Fibroblast of skin of abdomen (primary cell): ENCODE results near the gene MBIP. TPM values are rescaled to one million over a fixed set of nuclear protein-coding genes. Genes with fewer than 3 reads are reported as not detected.
"Not testable (repeated sequence)": the region's sequence is repeated elsewhere in the genome, so short reads cannot be mapped to it uniquely, and the experiment has no call there.

Source experiments
- DNase-seq: peaks from one replicate; pipeline ENCODE4 v3.0.0-alpha.2; 2013
- polyA plus RNA-seq, 2 experiments: library from polyadenylated mRNA; unstranded; fragments of 120-200 nt; gene quantifications; one replicate each; pipeline ENCODE4 v1.2.1, GENCODE V29; 2013; ENCODE audit not compliant: insufficient read length in 2 of 2

The MBIP gene, protein sequence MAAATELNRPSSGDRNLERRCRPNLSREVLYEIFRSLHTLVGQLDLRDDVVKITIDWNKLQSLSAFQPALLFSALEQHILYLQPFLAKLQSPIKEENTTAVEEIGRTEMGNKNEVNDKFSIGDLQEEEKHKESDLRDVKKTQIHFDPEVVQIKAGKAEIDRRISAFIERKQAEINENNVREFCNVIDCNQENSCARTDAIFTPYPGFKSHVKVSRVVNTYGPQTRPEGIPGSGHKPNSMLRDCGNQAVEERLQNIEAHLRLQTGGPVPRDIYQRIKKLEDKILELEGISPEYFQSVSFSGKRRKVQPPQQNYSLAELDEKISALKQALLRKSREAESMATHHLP
- polyA plus RNA-seq (2013, experiment 1 of 2; ENCODE audit: insufficient read length), result 22.1 TPM
- polyA plus RNA-seq (2013, experiment 2 of 2; ENCODE audit: insufficient read length), result 20.9 TPM

DNA sequence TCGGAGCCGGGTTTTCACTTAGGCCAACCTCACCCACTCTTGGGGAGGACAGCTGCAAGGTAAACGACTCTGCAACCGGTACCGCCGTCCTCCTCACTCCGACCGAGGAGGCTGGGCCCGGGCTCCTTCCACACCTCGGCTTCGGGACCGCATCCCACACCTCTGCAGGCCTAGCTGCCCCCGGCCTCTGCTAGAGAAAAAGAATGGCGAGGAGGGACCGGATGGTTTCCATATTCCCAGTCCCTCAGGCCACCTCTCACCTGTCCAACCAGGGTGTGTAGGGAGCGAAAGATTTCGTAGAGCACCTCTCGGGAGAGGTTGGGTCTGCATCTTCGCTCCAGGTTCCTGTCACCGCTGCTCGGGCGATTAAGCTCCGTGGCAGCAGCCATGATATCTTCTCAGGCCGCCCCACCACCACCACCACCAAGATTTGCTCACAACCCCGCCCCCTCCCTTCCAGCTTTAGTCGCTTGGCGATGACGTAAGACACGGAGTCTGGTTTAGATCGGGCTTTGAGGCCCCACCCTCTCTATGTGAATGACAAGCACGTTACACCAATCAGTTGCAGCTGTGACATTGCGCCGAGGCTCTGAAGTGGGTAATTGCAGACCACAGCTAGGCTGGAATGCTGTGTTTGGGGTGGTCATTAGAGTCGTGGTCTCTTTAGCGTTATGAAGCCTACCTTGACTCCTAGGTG is at the start of gene MBIP:
Gene MBIP, minus strand, starts transcription at position 438 of the 697 bp plus-strand sequence. Its CDS starts 49 bp downstream, at position 389.
- DNase-seq, result peak; percentile 98

DNA sequence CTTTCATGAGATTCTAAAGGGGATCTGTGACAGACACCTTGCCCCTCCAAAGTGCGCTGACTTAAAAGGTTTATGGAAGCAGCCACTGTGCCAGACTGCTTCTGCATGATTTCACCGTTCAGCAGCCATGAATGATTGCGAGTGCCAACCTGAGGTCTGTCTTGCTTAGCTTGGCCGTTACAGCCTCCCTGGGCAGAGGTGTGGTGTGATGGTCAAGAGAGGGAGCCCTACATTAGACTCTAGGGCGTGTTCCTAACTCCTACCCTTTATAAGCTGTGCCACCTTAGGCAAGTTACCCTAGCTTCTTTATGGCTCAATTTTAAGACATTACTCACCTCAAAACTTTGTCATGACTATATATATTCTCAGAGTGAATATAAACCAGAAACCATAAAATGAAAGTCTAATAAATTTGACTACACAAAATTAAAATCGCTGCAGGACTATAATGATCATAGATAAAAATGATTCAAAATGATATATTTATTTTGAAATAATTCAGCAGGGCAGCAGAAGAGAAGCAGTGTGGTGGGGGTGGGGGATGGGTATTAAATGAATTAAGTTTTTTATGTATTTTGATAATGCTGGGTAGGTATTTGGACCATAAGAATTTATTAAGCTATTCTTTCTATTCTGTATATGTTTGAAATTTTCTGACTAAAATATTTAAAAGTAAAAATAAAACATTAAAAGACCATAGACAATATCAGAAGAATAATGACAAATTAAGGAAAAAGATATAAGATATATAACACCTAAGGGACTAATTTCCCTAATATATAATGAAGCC is 47.7 kb upstream of the MBIP start:
- no peak for DNase-seq

DNA sequence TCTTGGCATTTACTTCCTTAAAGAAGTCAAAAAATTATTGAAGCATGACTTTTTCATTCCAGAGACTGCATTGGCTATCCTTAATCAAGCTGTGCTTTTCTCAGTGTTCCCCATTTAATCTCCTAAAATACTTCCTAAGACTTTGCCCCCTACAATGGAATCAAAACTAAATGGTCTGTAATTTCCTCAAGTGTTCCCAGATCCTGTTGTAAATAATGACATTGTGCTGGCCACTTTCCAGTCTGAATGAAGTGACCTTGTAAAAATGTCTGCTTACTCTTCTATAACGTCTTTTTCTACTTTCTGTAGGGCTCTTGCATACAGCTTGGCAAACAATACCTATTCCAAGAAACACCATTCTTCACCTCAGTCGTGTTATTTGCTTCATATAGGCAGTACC is 45.3 kb upstream of the MBIP start:
- no peak for DNase-seq

DNA sequence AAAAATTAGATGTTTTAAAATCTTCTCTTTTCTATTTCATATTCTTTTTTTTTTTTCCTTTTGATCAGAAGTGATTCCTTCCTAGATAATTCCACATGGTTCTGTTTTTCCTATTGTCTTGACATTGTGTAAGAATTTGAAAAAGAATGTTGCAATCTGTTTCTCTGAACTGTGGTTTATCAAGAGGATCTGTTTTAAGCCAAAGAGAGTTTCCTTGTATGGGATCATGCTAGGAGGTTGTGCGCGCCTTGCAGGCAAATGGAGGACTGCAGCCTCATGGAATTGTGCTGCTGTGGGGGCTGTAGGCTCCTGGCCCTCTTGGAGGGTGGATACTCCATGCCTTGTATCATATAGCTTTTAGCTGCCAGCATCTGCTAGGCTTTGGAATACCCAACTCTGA is 43.3 kb upstream of the MBIP start:
- no peak for DNase-seq

DNA sequence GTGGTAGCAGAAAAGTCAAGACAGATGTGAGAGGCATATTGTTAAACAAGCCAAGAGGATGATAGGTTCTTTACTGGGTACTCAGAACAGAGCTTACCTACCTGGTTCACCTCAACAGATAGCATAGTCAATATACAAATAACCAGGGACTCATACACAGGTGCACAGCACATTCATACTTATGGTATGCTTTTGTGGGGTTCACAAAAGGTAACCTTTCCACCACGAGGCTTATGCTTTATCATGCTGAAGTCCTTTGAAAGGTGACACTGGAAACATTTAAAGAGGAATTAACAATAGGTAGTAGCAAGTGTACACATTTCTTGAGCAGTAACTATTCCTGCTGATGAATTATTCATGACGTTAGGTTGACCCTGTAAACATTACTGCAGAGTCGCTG is 42.2 kb upstream of the MBIP start:
- DNase-seq, result no peak

DNA sequence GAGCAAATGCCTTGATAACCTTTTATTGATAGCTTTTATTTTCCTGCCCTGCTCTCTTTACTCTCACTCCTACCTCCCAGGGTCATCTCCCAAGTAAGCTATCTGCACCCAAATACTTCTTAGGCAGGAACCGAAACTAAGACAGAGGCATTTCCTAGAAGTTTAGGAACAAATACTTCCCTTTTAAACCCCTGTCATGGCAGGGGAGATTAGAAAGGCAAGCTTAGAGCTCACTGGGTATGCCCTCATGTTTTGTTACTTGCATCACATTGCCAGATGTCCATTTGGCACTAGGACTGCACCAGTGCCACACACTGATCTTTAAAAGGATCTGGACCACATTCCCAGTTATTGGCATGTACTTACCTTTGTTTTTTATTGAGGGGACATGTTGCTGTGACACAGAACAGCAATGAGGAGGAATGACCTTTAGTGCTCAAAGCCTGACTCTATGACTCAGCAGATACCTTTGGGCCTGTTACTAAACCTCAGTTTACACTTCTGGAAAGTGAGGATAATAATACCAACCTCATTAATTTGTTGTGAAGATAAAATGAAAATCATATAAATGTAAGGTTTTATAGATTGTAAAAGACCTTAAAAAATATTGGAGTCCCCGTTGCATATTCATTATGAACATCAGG is 40.9 kb upstream of the MBIP start:
- no peak for DNase-seq

DNA sequence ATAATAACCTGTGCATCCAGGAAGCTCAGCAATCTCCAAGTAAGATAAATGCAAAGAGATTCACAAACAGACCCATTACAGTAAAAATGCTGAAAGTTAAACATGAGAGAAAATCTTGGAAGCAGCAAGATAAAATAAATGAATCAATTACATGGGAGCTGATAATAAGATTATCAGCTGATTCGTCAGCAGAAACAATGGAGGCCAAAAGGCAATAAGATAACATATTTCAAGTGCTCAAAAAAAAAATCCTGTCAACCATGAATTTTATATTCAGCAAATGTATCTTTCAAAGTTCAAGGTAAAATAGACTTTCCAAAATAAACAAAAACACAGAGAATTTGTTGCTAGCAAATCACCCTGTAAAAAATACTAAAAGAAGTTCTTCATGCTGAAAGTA is 36.4 kb upstream of the MBIP start:
- no peak for DNase-seq

DNA sequence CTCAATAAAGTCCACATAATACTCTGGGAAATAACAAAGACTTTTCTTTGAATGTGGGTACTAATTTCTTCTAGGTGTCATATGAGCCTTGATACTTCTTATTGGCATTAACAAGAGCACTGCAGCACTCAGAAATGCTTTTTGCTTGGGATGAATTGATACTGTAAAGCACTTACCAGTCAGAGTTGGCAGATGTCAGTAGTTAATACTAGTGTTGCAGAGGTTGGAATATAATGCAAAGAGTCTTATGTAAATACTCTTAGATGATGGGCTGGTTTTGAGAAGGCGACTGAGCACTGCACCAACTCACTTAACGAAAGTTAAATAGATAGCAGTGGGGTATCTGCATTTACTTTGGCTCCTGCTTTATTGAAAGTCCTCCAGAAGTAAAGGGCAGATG is 25.6 kb upstream of the MBIP start:
- no peak for DNase-seq

DNA sequence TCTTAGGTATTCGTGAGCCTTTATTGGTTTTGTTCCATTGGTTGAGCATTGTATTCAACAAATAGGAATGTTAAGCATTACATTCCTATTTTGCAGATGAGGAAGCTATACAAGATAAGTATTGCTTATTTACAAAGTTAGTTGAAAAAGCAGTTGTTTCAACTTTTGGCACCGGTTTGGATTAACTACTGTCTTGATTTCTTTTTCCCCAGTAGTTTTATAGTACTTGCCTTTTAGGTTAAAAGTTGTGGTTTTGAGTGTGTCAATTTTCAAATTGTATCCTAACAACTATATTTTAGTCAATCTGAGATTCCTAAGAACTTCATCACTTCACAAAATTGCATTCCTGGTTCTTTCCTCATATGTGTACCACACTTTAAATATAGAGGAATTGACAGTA is 23.8 kb upstream of the MBIP start:
- DNase-seq, result no peak

DNA sequence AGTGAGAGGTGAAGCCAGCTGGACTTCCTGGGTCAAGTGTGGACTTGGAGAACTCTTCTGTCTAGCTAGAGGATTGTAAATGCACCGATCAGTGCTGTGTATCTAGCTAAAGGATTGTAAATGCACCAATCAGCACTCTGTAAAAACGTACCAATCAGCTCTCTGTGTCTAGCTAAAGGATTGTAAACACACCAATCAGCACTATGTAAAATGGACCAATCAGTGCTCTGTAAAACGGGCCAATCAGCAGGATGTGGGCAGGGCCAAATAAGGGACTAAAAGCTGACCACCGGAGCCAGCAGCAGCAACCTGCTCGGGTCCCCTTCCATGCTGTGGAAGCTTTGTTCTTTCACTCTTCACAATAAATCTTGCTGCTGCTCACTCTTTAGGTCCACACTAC is 21.4 kb upstream of the MBIP start:
- not testable (repeated sequence) for DNase-seq

DNA sequence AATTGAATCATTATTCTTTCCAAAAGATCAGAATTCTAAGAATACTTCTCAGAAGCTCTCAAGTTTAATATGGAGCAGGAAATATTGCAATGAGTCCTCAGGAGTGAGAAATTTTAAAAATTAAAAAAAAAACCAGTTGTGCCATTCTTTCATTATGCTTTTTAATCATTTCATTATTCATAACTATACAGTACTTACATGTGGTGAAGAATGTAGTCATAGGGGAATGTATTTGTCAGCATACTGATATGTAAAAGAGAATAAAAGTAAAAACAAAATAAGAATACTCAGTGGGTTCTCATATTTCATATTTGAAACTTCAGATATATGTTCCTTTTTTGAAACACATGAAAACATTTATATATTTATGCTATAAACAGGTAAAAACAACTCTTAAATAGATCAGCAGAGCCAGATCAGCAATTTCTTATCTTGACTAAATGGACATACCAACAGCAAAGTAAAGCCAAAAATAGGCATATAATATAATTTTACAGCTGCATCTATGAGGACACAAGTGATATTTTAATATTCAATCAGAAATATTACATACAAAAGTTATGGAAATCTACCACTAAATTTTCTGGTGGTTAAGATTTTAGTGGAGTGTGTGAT is 19.9 kb upstream of the MBIP start:
- no peak for DNase-seq

DNA sequence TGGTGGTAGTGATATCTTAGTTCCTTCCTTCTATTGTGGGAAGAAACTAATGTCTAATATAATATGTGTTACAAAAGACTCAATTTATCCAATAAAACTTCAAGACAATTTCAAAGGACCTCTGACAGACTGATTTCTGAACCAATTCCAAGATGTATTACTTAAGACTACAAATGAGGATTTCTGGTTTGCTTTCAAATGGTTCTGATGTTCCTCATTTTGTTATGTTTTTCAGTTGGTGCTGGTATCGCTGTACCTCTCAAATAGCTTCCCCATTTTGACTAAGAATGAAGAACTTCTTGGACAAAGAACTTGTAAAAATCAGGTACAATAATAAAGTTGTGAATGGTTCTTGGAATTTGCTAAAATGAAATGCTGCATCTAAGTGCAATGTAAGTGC is 19.4 kb upstream of the MBIP start:
- DNase-seq, result no peak

DNA sequence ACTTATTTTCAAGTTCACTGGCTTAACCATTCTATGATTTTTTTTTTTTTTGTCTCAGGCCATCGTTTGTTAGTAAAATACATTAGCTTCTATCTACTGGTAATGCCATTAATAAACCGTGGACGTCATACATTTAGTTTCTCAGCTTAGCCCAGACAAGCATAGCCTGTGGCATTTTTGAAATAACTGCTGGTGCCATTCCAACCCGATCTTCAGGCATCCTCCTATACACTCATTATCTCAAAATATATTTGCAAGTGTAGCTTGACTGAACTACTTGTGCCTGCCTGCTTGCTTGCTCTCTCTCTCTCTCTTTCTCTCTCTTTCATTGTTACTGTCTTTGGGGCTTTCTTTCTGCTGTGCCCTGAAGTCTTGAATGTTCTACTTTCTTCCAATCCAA is 12.7 kb upstream of the MBIP start:
- no peak for DNase-seq

DNA sequence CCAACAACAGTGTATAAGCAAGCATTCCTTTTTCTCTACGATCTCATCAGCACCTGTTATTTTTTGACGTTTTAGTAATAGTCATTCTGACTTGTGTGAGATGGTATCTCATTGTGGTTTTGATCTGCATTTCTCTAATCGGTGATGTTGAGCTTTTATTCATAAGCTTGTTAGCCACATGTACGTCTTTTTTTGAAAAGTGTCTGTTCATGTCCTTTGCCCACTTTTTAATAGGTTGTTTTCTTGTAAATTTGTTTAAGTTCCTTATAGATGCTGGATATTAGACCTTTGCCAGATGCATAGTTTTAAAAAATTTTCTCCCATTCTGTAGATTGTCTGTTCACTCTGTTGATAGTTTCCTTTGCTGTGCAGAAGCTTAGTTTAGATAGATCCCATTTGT is 7.1 kb upstream of the MBIP start:
- not testable (repeated sequence) for DNase-seq

DNA sequence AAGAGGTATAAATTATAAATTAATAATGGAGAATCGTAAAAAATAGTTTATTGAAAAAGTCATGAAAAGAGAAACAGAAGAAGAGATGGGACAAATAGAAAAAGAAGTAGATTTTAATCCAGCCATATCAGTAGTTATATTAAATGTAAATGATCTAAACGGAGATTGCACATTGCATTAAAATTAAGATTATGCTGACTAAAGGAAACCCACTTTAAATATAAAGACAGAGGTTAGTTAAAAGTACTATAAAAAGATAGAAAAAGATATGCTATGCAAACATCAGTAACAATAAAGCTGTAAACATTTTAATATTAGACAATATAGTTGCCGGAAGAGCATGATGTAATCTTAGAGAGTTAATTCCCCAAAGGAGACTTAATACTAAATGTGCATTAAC is 5.4 kb upstream of the MBIP start:
- no peak for DNase-seq

DNA sequence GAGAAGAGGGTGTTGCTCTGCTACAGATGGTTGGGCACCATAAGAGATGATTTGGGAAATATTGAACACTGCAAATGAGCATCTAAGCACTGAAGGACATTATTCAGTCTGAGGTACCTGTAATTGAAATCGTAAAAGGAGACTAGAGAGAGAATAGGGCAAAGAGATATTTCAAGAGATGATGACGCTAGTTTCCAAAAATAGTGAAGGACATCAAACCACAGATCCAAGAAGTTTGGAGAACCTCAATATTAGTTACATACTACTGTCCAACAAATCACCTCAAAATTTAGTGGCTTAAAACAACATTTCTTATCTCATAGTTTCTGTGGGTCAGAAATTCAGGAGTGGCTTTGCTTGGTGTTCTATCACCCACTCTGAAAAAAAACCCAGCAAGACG is 4.5 kb upstream of the MBIP start:
- DNase-seq, result no peak

DNA sequence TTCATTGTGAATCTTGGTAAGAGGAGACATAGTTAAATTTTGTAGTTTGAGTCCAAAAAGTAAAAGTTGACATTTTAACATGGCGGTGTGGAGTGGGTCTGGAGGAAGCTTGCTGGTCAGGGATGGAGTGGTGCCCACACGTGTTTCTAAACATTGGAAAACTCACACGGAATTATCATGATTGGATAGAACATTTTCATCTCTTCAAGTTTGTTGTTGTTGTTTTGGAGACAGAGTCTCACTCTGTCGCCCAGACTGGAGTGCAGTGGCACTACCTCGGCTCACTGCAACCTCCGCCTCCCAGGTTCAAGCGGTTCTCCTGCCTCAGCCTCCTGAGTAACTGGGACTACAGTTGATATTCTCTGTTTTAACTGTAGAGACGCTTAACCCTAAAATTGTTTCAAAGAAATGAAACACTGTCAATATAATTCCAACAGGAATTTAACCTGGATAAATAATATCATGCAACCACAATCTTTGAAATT is 502 bp upstream of the MBIP start:
- DNase-seq, result no peak

DNA sequence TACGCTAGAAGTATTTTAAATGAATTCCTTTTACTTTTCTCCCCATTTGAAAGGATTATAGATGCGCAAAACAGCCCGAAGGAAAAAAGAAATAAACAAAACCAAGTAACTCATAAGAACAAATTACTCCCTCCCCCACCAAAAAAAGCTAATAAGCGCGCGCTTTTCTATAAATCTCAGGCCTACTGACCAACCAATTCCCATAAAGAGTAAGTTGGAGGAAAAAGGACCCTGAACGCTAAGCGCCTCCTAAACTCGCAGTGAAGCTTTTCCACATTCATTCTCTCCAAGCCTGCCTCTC is 588 bp downstream of the MBIP start:
- no peak for DNase-seq

DNA sequence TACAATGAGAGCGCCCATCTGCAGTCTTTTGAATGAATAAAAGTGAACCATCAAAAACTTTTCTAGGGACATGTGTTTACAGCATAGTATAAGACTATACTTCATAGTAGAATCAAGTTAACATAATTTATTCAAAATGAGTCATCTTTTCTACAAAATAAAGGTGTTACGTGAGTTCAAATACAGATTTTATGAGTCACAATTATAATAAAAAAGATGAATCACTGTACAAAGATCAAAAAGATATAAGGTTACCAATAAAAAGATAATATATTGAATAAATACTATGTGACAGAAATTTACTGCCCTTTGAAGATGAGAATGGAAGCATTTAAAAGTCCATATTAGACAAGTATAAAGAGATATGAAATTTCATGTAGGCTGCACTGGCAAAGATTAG is 2.8 kb downstream of the MBIP start:
- no peak for DNase-seq

DNA sequence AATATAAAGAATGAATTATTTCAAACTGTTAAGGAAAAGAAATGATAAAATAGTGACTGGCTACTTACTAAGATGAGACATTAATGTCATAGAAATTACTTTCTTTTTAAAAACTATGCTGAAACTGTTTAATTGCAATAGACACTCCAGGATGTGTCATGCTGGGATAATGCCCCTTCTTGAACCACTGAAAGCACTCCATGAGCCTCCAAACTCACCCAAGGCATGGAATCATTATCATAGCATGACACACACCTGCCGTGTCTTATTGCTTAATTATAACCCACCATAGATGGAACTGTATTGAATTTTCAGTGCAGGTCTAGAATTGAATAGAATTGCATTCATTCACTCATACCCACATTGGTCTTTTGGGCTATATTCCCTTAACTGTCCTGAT is 4.3 kb downstream of the MBIP start:
- DNase-seq, result no peak

DNA sequence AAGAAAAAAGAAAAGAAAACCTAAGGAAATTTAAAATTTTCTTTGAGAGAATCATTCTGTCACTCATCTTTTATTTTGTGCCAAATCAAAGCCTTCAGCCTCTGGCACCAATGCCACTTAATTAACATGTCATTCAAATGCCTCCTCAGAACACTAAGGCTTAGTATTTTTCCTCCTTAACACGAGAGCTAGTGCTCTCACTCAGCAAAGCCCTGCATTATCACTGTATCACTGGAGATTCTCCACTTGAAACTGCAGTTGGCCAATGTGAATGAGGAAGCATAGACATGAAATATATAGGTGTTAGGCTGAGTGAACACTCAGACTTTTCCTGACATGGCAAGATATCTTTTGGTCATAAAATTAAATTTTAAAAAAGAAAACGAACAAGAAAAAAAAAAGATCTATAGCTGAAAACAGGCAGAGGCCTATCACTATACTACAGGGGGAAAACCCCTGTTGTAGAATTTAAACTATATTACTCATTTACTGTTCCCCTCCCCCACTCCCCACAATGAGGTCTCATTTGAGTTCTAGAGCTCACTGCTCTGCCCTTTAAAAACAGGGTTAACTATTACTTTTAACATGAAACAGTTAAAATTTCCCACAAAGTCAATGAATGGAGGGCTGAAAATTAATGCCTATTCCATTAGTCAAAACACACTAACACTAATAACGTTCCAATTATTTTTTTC is 5.1 kb downstream of the MBIP start:
- no peak for DNase-seq

DNA sequence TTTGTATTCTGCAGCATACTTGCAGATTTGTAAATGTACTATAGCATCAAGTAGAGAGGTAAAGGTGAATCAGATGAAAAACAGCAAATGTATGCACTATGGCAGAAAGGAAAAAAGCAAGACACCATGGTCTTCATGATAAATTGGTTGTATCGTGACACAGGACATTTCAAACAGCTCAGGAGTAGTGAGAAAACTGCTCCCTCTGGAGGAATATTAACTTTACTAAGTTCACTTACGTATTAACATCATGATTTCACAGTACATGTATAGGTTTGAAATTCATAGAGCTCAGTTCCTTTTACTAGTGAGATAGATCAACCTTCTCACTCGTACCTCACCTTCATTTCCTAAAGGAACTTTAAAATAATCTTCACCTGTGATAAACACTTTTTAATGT is 6.5 kb downstream of the MBIP start:
- no peak for DNase-seq
